Prostate gland (tissue), 2 donors: Measurements from ENCODE around the gene RBPJ.

Source experiments
- CTCF ChIP-seq, 4 experiments: fragments of 200-600 bp in 2 of 4; fragments of 450-650 bp in 2 of 4; sonication (generic) in 2 of 4; IDR thresholded peaks; 1 replicate in 3 of 4; 2 replicates in 1 of 4; pipeline ENCODE4 v1.5.1; 2016 to 2019; ENCODE audit warnings: antibody characterized with exemption in 4 of 4, mild to moderate bottlenecking in 2 of 4, moderate library complexity in 2 of 4
- POLR2A ChIP-seq: fragments of 450-650 bp; IDR thresholded peaks from one replicate; pipeline ENCODE4 v1.6.1; 2016; ENCODE audit warnings: antibody characterized with exemption, mild to moderate bottlenecking
- POLR2AphosphoS5 ChIP-seq: sonication (generic); formaldehyde crosslinking; IDR thresholded peaks from one replicate; pipeline ENCODE4 v1.6.1; 2017; ENCODE audit warnings: antibody characterized with exemption

- TF ChIP-seq CTCF (IDR thresholded peaks at IDR 0.05) (no peak), POLR2A (no peak), POLR2AphosphoS5 (no peak)
Observed at GRCh38 chr4:26406346-26406975, 85.6 kb downstream of the RBPJ start.
